ENCODE results near the gene TPCN1. TPM values are rescaled to one million over a fixed set of nuclear protein-coding genes. Genes with fewer than 3 reads are reported as not detected.
A peak's percentile ranks its signal among the peaks of the same experiment; 100 is the strongest.

TPCN1 gene
- polyA plus RNA-seq, 5 donors: 21.7 to 36.0 (median 28.8) TPM

- no peak for DNase-seq
Observed at GRCh38 chr12:113333877-113334785, 112.9 kb downstream of the TPCN1 start.

GRCh38 chr12:113334786-113335539, 113.7 kb downstream of the TPCN1 start, which contains the start of gene SLC8B1:
TSS of gene SLC8B1 (minus strand) at chr12:113335109. CDS start at chr12:113332878, 2,231 bp downstream.
- peak; percentile 78 to 79 for DNase-seq

GRCh38 chr12:113339540-113339939, 118.3 kb downstream of the TPCN1 start:
- DNase-seq: no peak

- DNase-seq: no peak
Observed at GRCh38 chr12:113340061-113340460, 118.8 kb downstream of the TPCN1 start.

GRCh38 chr12:113341535-113341934, 120.3 kb downstream of the TPCN1 start:
- DNase-seq: no peak

GRCh38 chr12:113345318-113345717, 124.1 kb downstream of the TPCN1 start:
- no peak for DNase-seq

GRCh38 chr12:113346353-113346752, 125.1 kb downstream of the TPCN1 start:
- no peak for DNase-seq

- DNase-seq: no peak
Observed at GRCh38 chr12:113347107-113347506, 125.8 kb downstream of the TPCN1 start.

- no peak for DNase-seq
Observed at GRCh38 chr12:113347892-113348291, 126.6 kb downstream of the TPCN1 start.

Other genes starting within 250 kb of the TPCN1 start
- gene OAS2, start 242.9 kb upstream of the TPCN1 start, polyA plus RNA-seq (ENCODE audit: insufficient read depth in 1 of 5, insufficient read length in 5 of 5, low replicate concordance in 1 of 5): 10 to 100 TPM in 3 of 5 donors, 1 to 10 TPM in 2; 7.0 to 12.1 (median 10.5) TPM
- 1 to 10 TPM; 2.7 to 6.4 (median 3.8) TPM for gene DTX1, start 164.7 kb upstream of the TPCN1 start, polyA plus RNA-seq (ENCODE audit: insufficient read depth in 1 of 5, insufficient read length in 5 of 5, low replicate concordance in 1 of 5)
- gene RASAL1, start 85.7 kb upstream of the TPCN1 start, polyA plus RNA-seq (ENCODE audit: insufficient read depth in 1 of 5, insufficient read length in 5 of 5, low replicate concordance in 1 of 5): under 1 TPM; 0.15 to 0.56 (median 0.25) TPM
- gene CFAP73, start 71.7 kb upstream of the TPCN1 start, polyA plus RNA-seq (ENCODE audit: insufficient read depth in 1 of 5, insufficient read length in 5 of 5, low replicate concordance in 1 of 5): 1 to 10 TPM in 4 of 5 donors, under 1 TPM in 1; 0.61 to 8.5 (median 3.6) TPM
- 10 to 100 TPM; 42.3 to 88.3 (median 54.9) TPM for gene DDX54, start 36.0 kb upstream of the TPCN1 start, polyA plus RNA-seq (ENCODE audit: insufficient read depth in 1 of 5, insufficient read length in 5 of 5, low replicate concordance in 1 of 5)
- gene RITA1, start 35.7 kb upstream of the TPCN1 start, polyA plus RNA-seq (ENCODE audit: insufficient read depth in 1 of 5, insufficient read length in 5 of 5, low replicate concordance in 1 of 5): 10 to 100 TPM in 3 of 5 donors, 1 to 10 TPM in 2; 8.3 to 16.7 (median 11.5) TPM
- 10 to 100 TPM; 10.5 to 16.8 (median 14.5) TPM for gene SLC8B1, start 113.6 kb downstream of the TPCN1 start, polyA plus RNA-seq (ENCODE audit: insufficient read depth in 1 of 5, insufficient read length in 5 of 5, low replicate concordance in 1 of 5)
- gene PLBD2, start 137.1 kb downstream of the TPCN1 start, polyA plus RNA-seq (ENCODE audit: insufficient read depth in 1 of 5, insufficient read length in 5 of 5, low replicate concordance in 1 of 5): 10 to 100 TPM; 16.4 to 23.1 (median 19.9) TPM
- under 1 TPM in 4 of 5 donors, not detected in 1; 0.17 to 0.40 (median 0.28) TPM for gene SDS, start 182.4 kb downstream of the TPCN1 start, polyA plus RNA-seq (ENCODE audit: insufficient read depth in 1 of 5, insufficient read length in 5 of 5, low replicate concordance in 1 of 5)
- gene SDSL, start 200.9 kb downstream of the TPCN1 start, polyA plus RNA-seq (ENCODE audit: insufficient read depth in 1 of 5, insufficient read length in 5 of 5, low replicate concordance in 1 of 5): 1 to 10 TPM; 3.1 to 5.5 (median 5.1) TPM

Measured in right lung (tissue), 5 donors.